HG02610 (cell line): ENCODE data around the gene CERS5.

ENCODE experiments used
- ATAC-seq: cut with Tn5 transposase; IDR thresholded peaks from one replicate; pipeline ENCODE4 v1.9.1; 2021; ENCODE audit warnings: mild to moderate bottlenecking, moderate library complexity; ENCODE audit not compliant: unreplicated experiment

CERS5 gene, protein sequence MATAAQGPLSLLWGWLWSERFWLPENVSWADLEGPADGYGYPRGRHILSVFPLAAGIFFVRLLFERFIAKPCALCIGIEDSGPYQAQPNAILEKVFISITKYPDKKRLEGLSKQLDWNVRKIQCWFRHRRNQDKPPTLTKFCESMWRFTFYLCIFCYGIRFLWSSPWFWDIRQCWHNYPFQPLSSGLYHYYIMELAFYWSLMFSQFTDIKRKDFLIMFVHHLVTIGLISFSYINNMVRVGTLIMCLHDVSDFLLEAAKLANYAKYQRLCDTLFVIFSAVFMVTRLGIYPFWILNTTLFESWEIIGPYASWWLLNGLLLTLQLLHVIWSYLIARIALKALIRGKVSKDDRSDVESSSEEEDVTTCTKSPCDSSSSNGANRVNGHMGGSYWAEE

DNA sequence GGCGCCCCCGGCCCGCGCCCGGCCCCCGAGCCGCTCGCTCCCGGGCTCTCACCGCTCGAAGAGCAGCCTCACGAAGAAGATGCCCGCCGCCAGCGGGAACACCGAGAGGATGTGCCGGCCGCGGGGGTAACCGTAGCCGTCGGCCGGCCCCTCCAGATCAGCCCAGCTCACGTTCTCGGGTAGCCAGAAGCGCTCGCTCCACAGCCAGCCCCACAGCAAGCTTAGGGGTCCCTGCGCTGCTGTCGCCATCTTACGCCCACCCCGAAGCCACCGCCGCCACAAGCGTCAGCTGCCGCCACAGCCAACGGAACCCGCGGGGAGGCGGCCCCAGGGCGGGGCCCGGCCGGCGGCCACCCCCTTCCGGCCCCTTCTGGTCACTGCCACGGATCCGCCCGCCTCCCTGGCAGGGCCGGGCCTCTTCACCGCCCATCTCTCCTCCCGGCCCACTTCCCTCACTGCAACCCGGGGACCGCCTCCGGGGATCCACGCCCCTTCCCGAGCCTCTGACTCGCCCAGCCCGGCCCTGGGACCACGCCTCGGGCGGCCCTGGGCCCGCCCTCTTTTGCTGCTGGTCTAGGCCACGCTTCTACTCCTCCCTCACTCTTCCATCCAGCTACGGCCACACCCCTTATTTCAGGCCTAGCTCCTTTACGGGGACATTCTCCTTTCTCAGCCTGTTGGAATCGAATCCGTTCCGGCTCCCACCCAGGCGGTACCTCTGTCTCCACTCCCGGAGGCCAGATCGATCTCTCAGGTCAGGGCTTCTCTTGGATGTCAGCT is at the start of gene CERS5:
Gene CERS5 (minus strand): TSS at position 321 of the 780 bp plus-strand sequence. CDS start 72 bp downstream, at position 249.
- peak; percentile 97 for ATAC-seq

DNA sequence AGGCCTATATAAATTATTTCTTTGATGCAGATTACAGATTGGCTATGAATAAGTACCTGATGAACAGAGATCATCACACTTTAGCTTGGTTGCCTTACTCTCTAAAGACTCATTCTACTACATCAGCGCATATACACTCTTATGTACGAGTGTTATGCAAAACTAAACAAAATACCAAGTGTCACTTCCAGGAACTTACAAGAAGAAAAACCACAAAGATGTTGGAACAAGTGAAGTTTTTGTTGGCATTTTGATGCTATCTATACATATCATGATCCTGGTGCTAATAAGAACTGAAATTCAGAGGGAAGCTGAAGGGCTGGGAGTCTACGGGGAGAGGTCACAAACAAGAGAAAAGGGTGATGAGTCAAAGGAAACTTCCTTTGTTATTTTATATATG is 47.9 kb upstream of the CERS5 start:
- ATAC-seq: no peak

DNA sequence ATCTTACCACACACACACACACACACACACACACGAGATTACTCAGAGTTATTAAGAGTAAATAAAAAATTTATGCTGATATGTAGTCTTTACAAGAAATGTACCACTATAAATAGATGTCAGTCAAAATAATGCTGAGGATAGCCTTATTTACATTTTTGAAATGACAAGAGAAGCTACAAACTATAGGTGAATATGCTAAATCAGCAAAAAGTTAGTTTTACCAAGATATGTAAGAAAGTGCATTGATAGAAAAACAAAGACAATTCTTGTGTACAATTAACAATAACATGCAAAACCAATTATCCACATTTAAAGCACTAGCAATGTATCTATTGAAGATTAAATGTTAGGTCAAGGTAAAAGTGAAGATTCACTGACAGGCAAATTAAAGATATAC is 46.8 kb upstream of the CERS5 start:
- ATAC-seq: no peak

DNA sequence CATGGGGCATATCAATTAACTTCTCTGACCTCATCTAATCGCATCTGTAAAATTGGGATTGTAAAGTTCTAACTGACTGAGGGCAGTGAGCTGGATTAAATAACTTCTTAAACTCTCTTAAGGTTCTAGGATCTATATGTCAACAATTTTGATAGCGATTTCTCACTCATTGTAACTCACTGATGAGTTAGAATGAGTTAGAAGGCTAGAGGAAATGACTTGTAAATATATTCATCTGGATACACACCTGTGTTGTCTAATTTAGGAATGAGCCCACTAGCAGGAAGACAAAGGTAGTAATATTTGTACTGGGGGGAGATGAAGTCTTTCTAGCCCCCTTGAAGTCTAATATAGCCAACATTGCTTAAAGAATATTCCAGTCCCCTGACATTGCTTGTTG is 46.3 kb upstream of the CERS5 start:
- ATAC-seq: no peak

DNA sequence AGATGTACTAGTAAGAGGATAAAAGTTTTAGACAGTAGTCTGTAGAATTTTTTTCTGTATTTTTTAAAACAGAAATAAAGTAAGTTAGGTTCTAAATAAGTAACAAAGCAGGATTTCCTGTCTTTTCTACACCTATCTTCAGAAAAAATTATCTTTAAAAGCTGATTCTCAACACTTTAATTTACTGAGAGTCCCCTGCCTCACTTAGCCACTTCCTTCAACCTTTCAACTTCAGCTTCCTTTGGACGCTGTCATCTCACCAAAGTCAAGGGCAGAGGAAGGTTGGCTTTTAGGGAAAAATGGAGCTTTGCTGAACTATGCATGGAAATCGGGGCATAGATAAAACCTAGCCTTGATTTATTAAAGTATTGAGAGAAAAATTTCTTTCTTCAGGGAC is 44.9 kb upstream of the CERS5 start:
- no peak for ATAC-seq

DNA sequence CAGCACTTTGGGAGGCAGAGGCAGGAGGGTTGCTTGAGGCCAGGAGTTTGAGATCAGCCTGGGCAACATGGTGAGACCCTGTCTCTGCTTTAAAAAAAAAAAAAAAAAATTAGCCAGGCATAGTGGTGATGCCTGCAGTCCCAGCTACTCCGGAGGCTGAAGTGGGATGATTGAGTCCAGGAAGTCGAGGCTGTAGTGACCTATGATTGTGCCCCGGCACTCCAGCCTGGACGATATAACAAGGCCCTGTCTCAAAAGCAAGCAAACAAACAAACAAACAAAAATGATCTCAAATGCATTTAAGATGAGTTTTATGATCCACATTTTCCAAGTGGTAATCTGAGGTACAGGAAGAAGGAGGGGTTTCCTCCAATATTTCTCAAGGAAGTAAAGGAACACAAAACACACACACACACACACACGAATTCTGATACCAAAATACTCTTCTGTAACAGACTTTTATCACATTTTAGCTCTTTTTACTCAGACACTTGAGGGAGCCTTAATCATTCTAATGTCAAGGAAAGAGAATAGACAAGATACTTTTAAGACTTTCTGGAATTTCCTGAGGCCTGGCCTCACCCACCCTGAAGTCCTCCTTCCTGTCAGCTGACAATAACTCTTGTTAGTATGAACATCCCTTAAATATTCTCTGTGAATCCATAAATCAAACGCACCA is 44.4 kb upstream of the CERS5 start:
- ATAC-seq: no peak

DNA sequence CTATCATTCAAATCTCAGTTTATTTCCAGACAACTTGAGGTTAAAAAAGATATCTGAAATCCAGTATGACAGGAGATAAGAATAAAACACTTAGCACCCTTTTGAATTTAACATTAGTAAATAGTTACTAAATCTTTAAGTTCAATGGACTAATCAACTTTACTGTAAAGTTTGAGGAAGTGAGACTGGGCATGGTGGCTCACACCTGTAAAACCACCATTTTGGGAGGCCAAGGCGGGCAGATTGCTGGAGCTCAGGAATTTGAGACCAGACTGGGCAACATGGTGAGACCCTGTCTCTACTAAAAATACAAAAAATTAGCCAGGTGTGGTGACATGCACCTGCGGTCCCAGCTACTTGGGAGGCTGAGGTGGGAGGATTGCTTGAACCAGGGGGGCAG is 40.3 kb upstream of the CERS5 start:
- no peak for ATAC-seq

DNA sequence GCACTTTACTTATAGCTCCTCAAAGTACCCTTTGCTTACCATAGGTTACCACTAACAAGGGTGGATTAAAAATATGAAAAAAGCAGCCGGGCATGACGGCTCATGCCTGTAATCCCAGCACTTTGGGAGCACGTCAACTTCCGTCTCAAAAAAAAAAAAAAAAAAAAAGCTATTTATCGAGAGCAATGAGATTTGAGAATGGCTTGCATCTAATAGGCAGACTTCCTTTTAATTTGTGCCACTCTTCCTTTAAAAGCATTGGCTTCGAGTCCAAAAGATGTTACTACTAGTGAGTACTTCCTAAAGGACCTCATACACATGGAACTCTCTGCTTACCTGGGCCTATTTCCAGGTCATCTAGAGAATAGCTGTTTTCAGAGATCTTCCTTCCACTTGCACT is 38.5 kb upstream of the CERS5 start:
- no peak for ATAC-seq

DNA sequence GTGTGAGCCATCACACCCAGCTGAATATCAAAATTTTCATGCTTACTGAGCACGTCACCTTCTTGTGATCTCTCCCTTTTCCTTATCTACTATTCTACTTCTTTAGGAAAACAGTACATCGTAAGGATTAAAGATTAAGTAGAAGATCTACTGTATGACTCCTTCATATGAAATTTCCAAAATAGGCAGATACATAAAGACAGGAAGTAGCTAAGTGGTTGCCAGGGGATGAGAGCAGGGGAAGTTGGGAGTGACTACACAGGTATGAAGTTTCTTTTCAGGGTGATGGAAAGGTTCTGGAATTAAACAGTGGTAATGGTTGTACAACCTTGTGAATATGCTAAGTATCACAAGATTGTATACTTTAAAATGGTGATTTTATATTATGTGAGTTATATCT is 36.5 kb upstream of the CERS5 start:
- ATAC-seq: no peak

DNA sequence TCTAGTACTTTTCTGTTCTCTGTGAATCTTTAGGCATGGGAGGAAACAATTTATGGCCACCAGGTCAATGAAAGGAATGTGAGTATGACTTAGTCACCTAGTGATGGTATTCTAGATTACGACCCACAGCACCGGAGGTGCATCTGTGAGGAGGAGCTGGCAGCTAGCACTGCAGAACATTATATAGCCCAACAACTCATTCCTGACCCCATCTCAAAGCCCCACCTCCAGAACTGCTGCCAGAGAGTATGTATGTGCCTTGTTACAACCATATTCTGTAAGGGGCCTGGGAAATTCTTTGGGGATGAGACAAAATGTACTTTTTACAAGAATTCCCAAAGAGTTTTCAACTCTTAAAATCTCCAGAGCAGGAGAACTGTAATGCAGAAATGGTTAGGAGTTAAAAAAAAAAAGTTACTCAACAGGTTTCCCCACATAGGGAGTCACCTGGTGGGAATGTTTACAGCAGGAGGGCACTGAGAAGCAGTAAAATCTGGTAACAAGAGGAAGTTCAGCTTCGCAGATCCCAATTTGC is 34.9 kb upstream of the CERS5 start:
- no peak for ATAC-seq

DNA sequence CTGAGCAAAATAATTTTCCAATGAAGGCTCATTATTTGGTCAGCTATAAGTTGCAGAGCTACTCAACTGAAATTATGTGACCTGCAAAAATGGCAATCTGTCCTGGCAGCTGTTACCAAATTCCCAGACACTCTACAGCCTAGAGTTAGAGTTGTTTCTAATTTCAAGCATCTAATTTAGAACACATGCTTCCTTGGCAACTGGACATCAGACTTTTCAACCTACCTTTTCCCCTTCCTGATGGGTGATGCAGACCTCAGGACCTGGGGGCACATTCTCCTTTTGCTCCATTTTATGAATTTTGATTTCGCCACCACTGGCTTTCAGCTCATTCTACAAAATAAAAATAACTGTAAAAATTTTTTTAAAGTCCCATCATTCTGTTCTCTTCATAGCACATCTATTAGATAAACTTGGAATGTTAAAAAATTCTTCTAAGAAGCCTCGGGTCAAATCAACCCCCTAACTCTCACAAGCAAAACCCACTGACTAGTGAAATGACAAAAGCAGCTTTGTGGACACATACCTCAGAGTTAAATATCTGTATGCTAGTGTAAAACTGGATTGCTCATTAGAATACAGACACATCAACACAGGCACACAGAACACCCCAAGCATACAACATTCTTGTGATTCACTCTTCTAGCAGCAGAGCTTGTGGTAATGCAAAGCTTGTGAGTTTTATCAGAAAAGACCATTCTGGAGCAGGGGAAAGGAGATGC is 33.5 kb upstream of the CERS5 start:
- ATAC-seq: no peak

DNA sequence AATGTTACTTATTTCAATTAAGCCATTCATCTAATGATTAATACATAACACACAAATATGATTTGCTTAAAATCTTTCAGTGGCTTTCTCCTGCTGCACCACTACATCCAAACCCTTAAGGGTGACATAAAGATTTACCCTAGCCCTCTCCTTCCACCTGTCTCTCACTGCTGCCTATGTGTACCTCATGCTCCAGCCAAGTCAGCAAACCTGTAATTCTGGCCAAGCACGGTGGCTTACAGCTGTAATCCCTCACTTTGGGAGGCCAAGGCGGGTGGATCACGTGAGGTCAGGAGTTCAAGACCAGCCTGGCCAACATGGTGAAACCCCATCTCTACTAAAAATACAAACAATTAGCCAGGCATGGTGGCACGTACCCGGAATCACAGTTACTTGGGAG is 31.7 kb upstream of the CERS5 start:
- no peak for ATAC-seq

DNA sequence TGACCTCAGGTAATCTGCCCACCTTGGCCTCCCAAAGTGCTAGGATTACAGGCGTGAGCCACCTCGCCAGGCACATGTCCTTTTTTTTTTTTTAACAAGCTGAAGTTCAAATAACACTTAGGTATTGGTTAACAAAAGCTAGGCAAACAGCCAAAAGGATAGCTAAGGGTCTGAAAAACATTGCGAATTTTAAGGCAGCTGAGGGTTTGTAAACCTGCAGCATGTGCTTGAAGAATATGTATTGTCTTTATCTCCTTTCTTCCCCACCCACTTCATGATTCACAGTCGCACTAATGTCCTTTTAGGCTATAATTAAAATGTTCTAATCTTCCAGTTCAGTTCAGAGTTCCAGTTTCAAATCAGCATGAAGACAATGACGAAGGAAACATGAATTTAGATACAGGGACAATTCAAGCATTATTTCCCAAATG is 30.1 kb upstream of the CERS5 start:
- ATAC-seq: no peak

DNA sequence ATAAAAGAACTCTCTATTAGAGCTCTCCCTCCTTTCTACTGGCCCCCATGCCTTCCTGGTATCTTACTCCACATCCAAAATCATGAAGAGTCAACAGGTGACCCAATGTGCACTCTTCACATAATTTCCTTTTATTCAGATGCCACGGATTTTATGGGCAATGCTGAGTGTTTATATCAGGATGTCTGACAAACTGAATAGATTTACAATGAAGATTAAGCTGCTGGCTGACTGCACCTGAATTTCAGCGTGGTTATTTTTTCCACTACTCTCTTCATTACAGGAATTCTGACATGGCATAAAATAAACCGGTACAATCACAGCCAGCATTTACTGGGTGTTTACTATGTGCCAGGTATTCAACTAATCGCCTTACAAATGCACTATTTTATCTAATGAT is 29.4 kb upstream of the CERS5 start:
- no peak for ATAC-seq

DNA sequence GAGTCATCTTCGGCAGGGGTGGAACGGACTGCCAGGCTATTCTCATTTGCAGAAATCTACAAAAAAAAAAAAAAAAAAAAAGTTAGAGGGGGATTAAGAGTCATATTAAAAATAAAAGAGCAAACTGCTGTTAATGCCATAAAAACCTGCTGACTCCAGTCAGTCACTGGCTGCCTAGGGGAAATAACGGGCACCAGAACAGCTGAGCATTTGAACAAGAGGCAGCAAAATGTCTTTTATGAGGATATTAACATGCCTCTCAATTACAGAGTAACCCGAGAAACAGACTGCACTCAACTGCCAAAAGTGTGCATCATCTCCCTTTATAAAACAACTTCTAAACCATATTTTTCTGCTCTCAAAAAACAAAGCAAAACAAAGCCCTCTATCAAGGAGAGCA is 28.7 kb upstream of the CERS5 start:
- ATAC-seq: no peak

DNA sequence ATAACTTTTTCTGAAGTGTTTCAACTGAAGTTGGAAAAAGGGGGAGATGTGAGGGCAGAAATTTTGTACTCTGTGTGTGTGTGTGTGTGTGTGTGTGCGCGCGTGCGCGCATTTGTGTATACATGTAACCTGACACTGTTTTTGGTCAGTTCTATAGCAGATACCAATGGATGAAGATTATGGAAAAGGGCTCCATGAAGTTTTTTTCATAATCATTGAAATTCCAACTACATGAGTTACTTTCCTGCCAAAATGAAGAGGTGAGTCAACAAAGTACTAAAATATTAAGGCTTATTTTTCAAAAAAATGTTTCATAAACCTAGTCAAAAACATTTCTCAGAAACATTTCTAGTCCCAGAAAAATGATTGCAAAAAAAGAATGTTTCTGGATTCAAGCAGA is 25.7 kb upstream of the CERS5 start:
- ATAC-seq: no peak

DNA sequence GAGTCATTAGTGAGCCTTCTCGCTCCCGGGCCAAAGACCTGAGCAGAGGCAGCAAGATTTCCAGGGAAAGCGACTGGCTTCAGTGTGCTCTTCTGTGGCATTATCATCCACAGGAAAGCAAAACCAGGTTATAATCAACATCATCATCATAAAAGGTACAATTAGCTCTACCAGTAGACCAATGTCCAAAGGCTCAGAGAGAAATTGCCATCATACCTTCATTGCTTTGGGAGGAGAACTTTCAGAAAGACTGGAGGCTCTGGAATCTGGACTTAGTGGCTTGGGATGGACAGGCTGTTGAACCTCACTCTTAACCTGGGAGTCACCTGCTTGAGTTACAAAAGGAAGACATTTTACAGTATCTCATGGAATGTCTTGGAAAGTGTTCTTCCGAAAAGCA is 25.1 kb upstream of the CERS5 start:
- no peak for ATAC-seq

DNA sequence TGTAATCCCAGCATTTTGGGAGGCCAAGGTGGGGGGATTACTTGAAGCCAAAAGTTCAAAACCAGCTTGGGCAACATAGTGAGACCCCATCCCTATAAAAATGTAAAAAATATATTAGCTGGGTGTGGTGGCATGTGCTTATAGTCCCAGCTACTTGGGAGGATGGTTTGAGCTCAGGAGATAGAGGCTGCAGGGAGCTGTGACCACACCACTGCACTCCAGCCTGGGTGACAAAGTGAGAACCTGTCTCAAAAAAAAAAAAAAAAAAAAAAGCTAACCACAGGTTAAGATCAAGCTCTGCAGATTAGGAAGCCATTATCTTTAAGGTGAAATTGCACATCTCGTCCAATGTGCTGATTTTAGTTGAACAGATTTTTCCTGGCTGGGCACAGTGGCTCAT is 23.7 kb upstream of the CERS5 start:
- no peak for ATAC-seq

DNA sequence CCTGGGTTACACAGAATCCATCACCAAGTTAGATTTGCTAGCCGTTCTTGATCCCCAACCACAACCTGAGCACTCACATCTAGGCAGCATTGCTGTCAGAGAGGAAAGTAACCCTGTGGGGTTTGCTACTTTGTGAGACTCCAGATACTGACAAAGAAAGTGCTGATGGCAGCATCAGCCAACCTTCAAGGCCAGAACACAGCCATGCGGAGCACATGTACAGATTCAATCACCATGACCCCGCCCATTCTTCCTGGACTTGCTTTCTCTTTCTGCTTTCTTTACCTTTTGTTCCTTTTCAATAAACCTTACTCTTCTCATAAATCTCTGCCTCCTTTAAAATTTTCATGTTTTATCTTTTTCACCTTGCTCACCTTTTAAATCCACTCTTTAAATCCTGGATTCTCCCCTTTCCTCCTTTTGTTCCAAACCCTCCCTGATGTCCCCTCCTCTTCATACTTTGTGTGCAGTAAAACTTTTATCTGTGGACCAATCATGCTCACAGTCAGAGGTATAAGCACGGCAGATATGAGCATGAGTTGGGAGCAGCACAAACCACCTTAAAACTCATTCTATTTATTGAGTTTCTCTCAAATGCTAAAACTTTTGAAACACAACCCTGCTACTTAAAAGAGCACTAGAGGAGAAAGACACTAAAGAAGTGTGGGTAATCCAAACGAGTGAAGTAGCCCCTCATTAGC is 21.9 kb upstream of the CERS5 start:
- ATAC-seq: no peak

DNA sequence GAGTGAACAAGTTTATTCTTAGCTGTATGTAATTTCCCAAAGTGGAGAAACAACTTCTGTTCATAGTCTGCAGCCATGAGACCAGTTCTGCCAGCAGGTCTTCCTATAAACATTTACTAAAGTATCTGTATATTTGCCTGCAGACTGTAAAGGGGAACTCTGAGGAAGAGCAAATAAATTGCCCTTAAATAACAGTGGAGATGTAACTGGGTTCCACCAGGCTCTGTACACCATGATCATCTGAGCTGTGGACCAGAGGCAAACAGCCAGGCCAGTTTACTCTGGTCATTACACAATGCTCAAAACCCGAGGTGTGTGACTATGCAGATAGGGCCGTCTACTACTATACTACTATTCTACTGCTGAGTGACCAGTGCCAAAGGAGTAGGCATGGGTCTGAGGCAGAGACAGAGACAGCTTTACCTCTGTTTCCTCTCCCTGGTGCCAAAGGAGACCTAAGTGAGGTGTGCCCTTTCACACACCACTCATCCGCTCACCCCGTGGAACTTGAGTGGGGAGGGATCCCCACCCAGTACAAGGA is 21.1 kb upstream of the CERS5 start:
- ATAC-seq: no peak
